RWPE2 (cell line): Measurements from ENCODE around the gene WDR13.

ENCODE experiments used
- ATAC-seq: fragments of 200-7000 bp; cut with Tn5 transposase; 3 replicates; pipeline ENCODE4 v1.9.1; 2021; ENCODE audit warnings: low read depth
- DNase-seq: peaks from one replicate; pipeline ENCODE4 v3.0.0-alpha.2; 2020; ENCODE audit warnings: low spot score
- H3K27ac ChIP-seq: fragments of 450-650 bp; 2 replicates; pipeline ENCODE4 v1.5.1; 2017; ENCODE audit warnings: mild to moderate bottlenecking; ENCODE audit not compliant: poor library complexity, severe bottlenecking
- H3K27me3 ChIP-seq: fragments of 250-450 bp; sonication (Bioruptor Pico); 2 replicates; pipeline ENCODE4 v1.5.1; 2021; ENCODE audit warnings: mild to moderate bottlenecking, moderate library complexity; ENCODE audit not compliant: insufficient read depth, poor library complexity, severe bottlenecking
- H3K36me3 ChIP-seq: fragments of 250-450 bp; sonication (Bioruptor Pico); 2 replicates; pipeline ENCODE4 v1.5.1; 2020; ENCODE audit warnings: low read depth, mild to moderate bottlenecking, moderate library complexity
- H3K4me1 ChIP-seq: fragments of 250-450 bp; sonication (Bioruptor Pico); 2 replicates; pipeline ENCODE4 v1.5.1; 2021; ENCODE audit warnings: mild to moderate bottlenecking, moderate library complexity; ENCODE audit not compliant: insufficient read depth, poor library complexity, severe bottlenecking
- H3K4me3 ChIP-seq: fragments of 250-450 bp; sonication (Bioruptor Pico); 2 replicates; pipeline ENCODE4 v1.5.1; 2021; ENCODE audit warnings: mild to moderate bottlenecking, moderate library complexity; ENCODE audit not compliant: severe bottlenecking
- H3K9me3 ChIP-seq: fragments of 250-450 bp; sonication (Bioruptor Pico); 2 replicates; pipeline ENCODE4 v1.5.1; 2021; ENCODE audit warnings: mild to moderate bottlenecking, moderate library complexity; ENCODE audit not compliant: severe bottlenecking
- CTCF ChIP-seq: fragments of 450-650 bp; IDR thresholded peaks from one replicate; pipeline ENCODE4 v1.5.1; 2017; ENCODE audit warnings: mild to moderate bottlenecking, moderate library complexity; ENCODE audit not compliant: poor library complexity, severe bottlenecking

The WDR13 gene

GRCh38 chrX:48591255-48591791 lies 6.0 kb upstream of the WDR13 start:
- peaks cover 15% of the 10 kb centered on the region for H3K4me1 ChIP-seq
- DNase-seq (no peak), ATAC-seq (peak; percentile 93)
- H3K36me3 ChIP-seq = no peaks in the 10 kb centered on the region
- H3K27me3 ChIP-seq = no peaks in the 10 kb centered on the region
- no peaks in the 10 kb centered on the region for H3K9me3 ChIP-seq
- no peak overlapping the region for H3K4me3 ChIP-seq
- peak; percentile 39 for TF ChIP-seq CTCF
- H3K27ac ChIP-seq = peak overlapping the region; percentile 85

GRCh38 chrX:48592971-48593370 lies 4.3 kb upstream of the WDR13 start:
- Histone ChIP-seq H3K4me1 (peaks cover 15% of the 10 kb centered on the region), H3K36me3 (no peaks in the 10 kb centered on the region), H3K4me3 (no peak overlapping the region), H3K27ac (peak overlapping the region; percentile 85), H3K27me3 (no peaks in the 10 kb centered on the region), H3K9me3 (no peaks in the 10 kb centered on the region)
- DNase-seq (no peak), ATAC-seq (no peak)
- no peak for TF ChIP-seq CTCF

- Histone ChIP-seq H3K4me1 (peaks cover 13% of the 10 kb centered on the region), H3K27ac (peak overlapping the region; percentile 87), H3K9me3 (no peaks in the 10 kb centered on the region), H3K27me3 (no peaks in the 10 kb centered on the region), H3K36me3 (peaks cover 15% of the 10 kb centered on the region), H3K4me3 (no peak overlapping the region)
- TF ChIP-seq CTCF = no peak
- DNase-seq (no peak), ATAC-seq (no peak)
These were observed 1.4 kb upstream of the WDR13 start for GRCh38 chrX:48595929-48596328.

GRCh38 chrX:48598614-48599013 lies 1.3 kb downstream of the WDR13 start:
- peak overlapping the region; percentile 94 for H3K4me3 ChIP-seq
- H3K9me3 ChIP-seq = no peaks in the 10 kb centered on the region
- no peaks in the 10 kb centered on the region for H3K4me1 ChIP-seq
- no peak for ATAC-seq
- no peaks in the 10 kb centered on the region for H3K27me3 ChIP-seq
- no peak for DNase-seq
- TF ChIP-seq CTCF = no peak
- peak overlapping the region; percentile 87 for H3K27ac ChIP-seq
- H3K36me3 ChIP-seq = peaks cover 15% of the 10 kb centered on the region

GRCh38 chrX:48599341-48599740 lies 2.0 kb downstream of the WDR13 start:
- ATAC-seq (no peak), DNase-seq (no peak)
- Histone ChIP-seq H3K36me3 (peaks cover 15% of the 10 kb centered on the region), H3K27ac (no peak overlapping the region), H3K4me3 (no peak overlapping the region), H3K4me1 (no peaks in the 10 kb centered on the region), H3K9me3 (no peaks in the 10 kb centered on the region), H3K27me3 (no peaks in the 10 kb centered on the region)
- TF ChIP-seq CTCF = no peak
